Measurements from ENCODE around the gene TANC1.

The TANC1 gene

DNA sequence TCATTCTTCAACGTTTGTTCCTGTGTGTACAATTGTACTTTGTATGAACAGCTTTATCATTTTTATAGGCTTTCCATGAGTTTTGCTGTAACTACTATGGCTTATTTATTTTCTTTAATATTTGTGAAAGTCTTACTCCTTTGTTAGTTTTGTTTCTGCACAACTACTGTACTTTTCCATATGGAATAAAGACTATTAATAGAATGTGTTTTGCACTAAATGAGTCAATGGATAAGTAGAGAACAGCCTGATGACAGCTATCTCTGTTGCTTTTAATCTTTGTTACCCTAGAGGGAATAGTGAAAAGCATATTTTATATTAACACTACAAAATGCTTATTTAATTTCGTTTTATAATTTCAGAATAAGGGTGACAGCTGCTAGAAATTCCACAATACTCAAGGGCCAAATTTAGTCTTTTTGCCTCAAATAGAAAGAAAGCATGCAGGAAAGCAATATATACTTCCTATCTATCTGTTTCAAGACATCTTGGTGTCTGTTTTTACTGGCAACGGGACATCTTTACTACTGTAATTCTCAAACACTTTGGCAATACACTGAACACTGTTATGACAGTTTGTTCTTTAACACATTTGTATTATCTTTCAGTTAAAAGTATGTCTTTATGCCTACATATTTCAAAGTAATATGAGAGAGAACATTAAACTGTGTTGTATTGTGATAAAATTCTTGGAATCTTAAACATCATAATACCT lies 264.2 kb downstream of the TANC1 start:
- H3K4me3 Mint-ChIP-seq = no peak overlapping the region
- no peaks in the 10 kb centered on the region for H3K9me3 Mint-ChIP-seq
- H3K27me3 Mint-ChIP-seq = no peaks in the 10 kb centered on the region
- peaks cover 23% of the 10 kb centered on the region for H3K36me3 Mint-ChIP-seq (ENCODE audit: low read depth)
- peaks cover 14% of the 10 kb centered on the region for H3K4me1 Mint-ChIP-seq (ENCODE audit: low read depth)
- H3K27ac Mint-ChIP-seq = no peak overlapping the region

DNA sequence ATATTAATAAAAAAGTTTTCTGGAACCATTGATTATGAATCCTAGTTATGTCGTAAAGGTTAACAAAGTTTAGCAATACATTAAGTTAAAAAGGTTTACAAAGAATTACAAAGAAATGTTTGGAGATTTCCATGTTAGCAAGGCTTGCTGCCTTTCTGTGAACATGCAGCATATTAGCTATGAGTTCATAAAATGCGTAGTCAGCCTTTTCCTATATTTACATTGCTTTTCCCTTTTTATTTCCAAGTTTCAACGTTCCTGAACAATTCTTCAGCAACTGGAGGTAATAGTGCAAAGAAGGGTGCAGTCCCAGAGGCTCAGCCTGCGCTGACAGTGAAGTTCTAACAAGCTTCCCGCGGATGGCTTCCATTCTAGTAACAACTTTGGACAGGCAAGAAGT lies 266.4 kb downstream of the TANC1 start:
- H3K36me3 Mint-ChIP-seq (ENCODE audit: low read depth) = peaks cover 34% of the 10 kb centered on the region
- no peaks in the 10 kb centered on the region for H3K27me3 Mint-ChIP-seq
- no peaks in the 10 kb centered on the region for H3K9me3 Mint-ChIP-seq
- H3K27ac Mint-ChIP-seq = no peak overlapping the region
- H3K4me1 Mint-ChIP-seq (ENCODE audit: low read depth) = no peaks in the 10 kb centered on the region
- no peak overlapping the region for H3K4me3 Mint-ChIP-seq

DNA sequence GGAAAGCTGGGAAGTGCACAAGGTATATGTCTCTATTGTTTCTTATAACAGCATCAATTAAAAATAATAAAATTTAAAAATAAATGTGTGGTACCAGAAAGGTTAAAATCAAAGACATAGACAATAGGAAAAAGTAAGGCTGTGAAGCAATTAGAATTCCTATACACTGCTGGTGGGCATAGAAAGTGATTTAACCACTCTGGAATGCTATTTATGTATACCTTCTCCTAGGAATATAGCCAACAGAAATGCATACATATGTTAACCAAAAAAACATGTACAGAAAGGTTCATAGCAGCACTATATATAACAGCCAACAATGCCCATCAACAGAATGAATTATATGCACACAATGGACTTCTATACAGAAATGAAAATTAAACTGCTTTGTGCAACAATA lies 275.1 kb downstream of the TANC1 start:
- H3K4me1 Mint-ChIP-seq (ENCODE audit: low read depth) = no peaks in the 10 kb centered on the region
- peaks cover 6% of the 10 kb centered on the region for H3K9me3 Mint-ChIP-seq
- H3K4me3 Mint-ChIP-seq = no peak overlapping the region
- H3K27me3 Mint-ChIP-seq = no peaks in the 10 kb centered on the region
- peaks cover 70% of the 10 kb centered on the region for H3K36me3 Mint-ChIP-seq (ENCODE audit: low read depth)
- H3K27ac Mint-ChIP-seq = no peak overlapping the region

DNA sequence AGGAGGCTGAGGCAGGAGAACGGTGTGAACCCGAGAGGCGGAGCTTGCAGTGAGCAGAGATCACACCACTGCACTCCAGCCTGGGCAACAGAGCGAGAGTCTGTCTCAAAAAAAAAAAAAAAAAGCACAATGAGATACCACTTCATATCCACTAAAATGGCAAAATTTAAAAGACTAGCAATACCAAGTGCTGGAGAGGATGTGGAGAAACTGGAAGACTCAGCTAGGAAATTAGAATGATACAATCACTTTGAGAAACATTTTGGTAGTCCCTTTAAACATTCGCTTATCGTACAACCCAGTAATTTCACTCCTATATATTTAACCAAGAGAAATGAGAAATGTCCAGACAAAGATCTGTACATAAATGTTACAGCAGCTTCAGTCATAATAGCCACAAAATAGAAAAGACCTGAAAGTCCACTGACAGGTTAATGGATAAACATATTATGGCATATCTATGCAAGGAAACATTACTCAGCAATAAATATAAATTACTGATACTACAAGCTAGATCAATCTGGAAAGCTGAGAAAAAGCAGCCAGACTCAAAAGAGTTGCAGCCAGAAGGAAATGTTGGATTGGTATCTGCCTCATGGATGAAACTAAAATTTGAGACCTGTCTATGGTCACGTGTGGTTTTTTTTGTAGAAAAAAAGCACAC lies 278.0 kb downstream of the TANC1 start:
- Mint-ChIP-seq H3K9me3 (peaks cover 6% of the 10 kb centered on the region), H3K27ac (no peak overlapping the region), H3K27me3 (no peaks in the 10 kb centered on the region), H3K4me3 (no peak overlapping the region), H3K4me1 (ENCODE audit: low read depth) (peaks cover 12% of the 10 kb centered on the region), H3K36me3 (ENCODE audit: low read depth) (peaks cover 55% of the 10 kb centered on the region)

DNA sequence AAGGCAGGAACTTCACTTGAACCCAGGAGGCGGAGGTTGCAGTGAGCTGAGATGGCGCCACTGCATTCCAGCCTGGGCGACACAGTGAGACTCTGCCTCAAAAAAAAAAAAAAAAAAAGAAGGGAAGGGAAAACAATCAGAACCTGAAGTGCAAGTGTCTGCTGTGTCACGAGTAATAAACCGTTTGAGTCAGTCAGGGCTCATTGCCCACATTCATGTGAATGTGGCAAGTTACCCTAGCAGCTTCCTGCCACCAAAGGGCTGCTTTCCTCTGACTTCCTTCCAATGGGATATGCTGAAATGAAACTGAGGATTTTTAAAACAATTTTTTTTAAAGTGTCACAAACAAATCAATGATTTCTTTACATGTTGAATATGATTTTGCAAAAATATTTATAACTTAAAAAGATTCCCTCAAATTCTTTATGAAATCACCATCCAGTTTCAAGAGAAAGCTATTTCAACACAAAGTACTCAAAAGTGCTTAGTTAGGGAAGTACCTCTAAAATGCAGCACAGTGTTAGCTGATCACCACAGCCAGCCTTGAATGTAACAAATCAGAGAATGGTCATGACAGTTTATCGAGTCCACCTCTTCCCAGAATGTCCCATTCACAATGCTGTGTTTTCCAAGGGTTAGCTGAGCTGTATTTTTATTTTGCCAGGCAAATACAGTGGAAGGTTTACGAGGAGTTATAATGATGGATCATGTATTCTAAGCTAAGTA lies 281.7 kb downstream of the TANC1 start:
- no peaks in the 10 kb centered on the region for H3K27me3 Mint-ChIP-seq
- no peak overlapping the region for H3K4me3 Mint-ChIP-seq
- peaks cover 6% of the 10 kb centered on the region for H3K9me3 Mint-ChIP-seq
- H3K4me1 Mint-ChIP-seq (ENCODE audit: low read depth) = peaks cover 12% of the 10 kb centered on the region
- H3K36me3 Mint-ChIP-seq (ENCODE audit: low read depth) = peaks cover 40% of the 10 kb centered on the region
- no peak overlapping the region for H3K27ac Mint-ChIP-seq

DNA sequence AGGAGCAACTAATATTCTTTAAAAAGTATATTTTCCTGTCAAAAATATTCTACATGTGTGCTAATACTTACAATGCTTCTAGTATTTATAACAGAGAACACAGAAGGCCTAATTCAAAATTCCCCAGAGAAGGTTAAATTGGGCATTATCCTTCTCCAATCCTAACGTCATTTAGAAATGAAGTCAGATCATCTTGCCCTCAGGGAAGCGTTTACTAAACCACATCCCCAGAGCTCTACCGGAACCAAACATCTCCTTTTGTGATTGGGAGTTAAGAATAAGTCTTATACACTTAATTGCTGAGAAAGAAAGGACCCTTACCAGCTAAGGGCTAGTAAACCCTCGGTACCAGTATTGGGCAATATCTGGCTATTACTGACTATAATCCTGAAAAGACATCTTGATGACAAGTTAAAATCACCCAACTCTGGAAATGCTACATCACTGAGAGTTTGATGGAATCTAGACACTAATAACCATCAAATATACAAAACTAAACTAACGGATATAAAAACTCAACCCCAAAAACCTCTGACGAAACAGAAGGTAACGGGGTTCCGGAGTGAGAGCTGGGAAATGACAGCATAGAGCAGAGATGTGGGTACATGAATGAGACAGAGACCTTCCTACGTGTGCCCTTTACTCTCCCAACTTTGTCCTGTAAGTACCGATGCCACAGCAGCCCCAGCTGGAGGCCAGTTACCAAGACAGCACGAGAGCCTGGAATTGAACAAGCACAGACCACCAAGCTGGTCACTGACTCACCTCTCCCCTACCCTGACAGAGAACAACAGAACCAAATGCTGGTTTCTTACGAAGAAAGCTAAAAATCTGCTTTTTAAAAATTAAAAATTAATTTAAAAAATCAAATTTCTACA lies 283.1 kb downstream of the TANC1 start:
- Mint-ChIP-seq H3K27me3 (no peaks in the 10 kb centered on the region), H3K36me3 (ENCODE audit: low read depth) (peaks cover 33% of the 10 kb centered on the region), H3K4me3 (no peak overlapping the region), H3K27ac (no peak overlapping the region), H3K4me1 (ENCODE audit: low read depth) (peaks cover 12% of the 10 kb centered on the region), H3K9me3 (peaks cover 6% of the 10 kb centered on the region)

DNA sequence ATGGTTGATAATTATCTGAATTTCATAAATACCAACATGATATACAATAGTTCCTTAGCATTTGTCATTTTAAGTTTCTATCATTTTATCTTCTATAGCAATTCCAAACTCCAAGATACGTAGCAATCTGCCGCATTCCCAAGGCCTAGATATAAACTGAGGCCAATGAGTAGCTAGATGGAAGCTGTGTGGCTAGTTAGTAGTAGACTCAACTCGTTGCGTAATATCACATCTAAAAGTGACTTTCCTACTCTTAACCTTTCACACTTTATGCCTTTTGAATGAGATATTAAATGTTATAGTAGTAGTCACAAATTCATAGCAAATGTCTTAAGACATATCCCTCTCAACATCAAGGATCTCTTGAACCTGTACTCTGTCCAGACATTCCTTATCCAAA lies 284.5 kb downstream of the TANC1 start:
- Mint-ChIP-seq H3K27me3 (no peaks in the 10 kb centered on the region), H3K4me3 (no peak overlapping the region), H3K4me1 (ENCODE audit: low read depth) (peaks cover 12% of the 10 kb centered on the region), H3K36me3 (ENCODE audit: low read depth) (peaks cover 21% of the 10 kb centered on the region), H3K27ac (no peak overlapping the region), H3K9me3 (no peaks in the 10 kb centered on the region)

DNA sequence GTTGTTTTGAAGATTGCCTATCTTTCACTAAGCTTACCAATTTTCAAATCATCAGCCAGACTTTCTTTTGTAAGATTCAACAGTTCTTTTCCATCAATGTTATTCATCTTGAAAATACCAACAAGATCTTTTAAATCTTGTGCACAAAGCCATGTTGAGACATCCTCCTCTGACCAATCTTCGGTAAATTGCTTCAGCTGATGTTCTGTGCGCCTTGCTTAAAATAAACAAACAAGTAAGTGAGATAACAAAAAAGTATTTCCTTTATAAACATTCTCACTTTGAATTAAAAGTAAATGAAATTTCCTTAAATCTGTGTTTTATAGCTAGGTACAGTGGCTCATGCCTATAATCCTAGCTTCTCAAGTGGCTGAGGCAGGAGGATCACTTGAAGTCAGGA lies 287.7 kb downstream of the TANC1 start:
- Mint-ChIP-seq H3K4me1 (ENCODE audit: low read depth) (no peaks in the 10 kb centered on the region), H3K27ac (no peak overlapping the region), H3K9me3 (no peaks in the 10 kb centered on the region), H3K27me3 (no peaks in the 10 kb centered on the region), H3K36me3 (ENCODE audit: low read depth) (peaks cover 15% of the 10 kb centered on the region), H3K4me3 (no peak overlapping the region)

DNA sequence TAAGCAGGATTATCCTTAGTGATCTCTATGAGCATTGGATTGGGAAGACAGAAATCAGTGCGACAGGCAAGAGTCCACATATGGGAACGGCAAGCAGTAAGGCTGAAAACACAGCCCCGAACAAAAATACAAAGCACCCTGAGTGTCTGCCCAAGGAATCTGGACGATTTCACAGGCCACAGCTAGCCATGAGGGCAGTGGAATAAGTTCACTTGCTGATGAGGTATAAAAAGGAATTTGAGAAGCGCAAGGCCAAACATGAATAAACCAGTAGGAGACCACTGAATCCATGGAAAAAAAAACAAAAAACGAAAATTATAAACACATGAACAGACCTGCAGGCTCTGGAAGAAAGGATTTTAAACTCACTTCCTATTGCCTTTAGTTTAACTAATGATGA lies 293.8 kb downstream of the TANC1 start:
- H3K36me3 Mint-ChIP-seq (ENCODE audit: low read depth) = peaks cover 13% of the 10 kb centered on the region
- H3K9me3 Mint-ChIP-seq = no peaks in the 10 kb centered on the region
- no peaks in the 10 kb centered on the region for H3K27me3 Mint-ChIP-seq
- no peak overlapping the region for H3K4me3 Mint-ChIP-seq
- H3K27ac Mint-ChIP-seq = no peak overlapping the region
- H3K4me1 Mint-ChIP-seq (ENCODE audit: low read depth) = no peaks in the 10 kb centered on the region

DNA sequence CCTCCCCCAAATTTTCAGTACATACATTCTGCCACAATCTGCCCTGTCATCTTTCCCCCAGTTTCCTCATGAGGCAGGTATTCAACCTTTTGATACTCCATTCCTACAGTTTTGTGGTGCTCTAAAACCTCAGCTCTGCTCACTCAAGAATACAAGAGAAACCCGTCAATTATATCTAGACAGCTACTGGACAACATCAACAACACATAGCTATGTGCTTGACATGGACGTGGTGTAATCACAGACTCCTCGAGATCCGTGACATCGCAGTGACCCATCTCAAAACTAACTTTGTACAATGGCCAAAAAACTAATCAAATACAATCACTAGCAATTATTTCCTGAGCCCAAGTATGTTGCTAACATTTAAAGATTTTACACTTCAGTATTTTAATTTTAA lies 294.5 kb downstream of the TANC1 start:
- Mint-ChIP-seq H3K9me3 (no peaks in the 10 kb centered on the region), H3K36me3 (ENCODE audit: low read depth) (peaks cover 13% of the 10 kb centered on the region), H3K27ac (no peak overlapping the region)

DNA sequence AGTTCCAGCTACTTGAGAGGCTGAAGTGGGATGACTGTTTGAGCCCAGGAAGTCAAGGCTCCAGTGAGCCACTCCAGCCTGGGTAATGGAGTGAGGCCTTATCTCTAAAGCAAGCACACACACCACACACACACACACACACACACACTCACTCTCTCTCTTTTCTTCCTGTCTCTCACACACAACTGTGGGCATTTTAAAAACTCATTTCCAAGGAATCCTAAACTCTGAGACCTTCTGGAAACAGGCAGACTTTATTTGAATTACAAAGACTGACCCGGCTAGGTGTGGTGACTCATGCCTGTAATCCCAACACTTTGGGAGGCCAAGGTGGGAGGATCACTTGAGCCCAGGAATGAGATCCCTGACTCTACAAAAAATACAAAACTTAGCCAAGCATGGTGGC lies 296.7 kb downstream of the TANC1 start:
- no peak overlapping the region for H3K4me3 Mint-ChIP-seq
- H3K4me1 Mint-ChIP-seq (ENCODE audit: low read depth) = no peaks in the 10 kb centered on the region
- peaks cover 29% of the 10 kb centered on the region for H3K36me3 Mint-ChIP-seq (ENCODE audit: low read depth)
- no peaks in the 10 kb centered on the region for H3K27me3 Mint-ChIP-seq
- H3K9me3 Mint-ChIP-seq = no peaks in the 10 kb centered on the region
- no peak overlapping the region for H3K27ac Mint-ChIP-seq

More for the DNA sequence above, 294.5 kb downstream of the TANC1 start:
- Mint-ChIP-seq H3K27me3 (no peaks in the 10 kb centered on the region), H3K4me3 (no peak overlapping the region), H3K4me1 (ENCODE audit: low read depth) (no peaks in the 10 kb centered on the region)

DNA sequence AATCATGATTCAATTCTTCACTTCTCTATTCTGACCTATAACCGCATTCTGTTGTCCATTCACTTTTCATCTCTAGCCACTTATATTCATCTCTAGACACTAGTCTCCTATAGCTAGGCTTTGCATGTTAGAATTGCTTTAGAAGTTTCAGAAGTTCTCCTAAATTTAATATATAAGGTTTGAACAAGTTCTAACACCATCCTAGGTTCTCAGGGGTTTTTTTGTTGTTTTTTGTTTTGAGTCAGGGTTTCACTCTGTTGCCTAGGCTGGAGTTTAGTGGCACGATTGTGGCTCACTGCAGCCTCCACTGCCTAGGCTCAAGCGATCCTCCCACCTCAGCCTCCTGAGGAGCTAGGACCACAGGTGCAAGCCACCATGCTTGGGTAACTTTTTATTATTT lies 298.1 kb downstream of the TANC1 start:
- Mint-ChIP-seq H3K4me3 (no peak overlapping the region), H3K36me3 (ENCODE audit: low read depth) (peaks cover 41% of the 10 kb centered on the region)

DNA sequence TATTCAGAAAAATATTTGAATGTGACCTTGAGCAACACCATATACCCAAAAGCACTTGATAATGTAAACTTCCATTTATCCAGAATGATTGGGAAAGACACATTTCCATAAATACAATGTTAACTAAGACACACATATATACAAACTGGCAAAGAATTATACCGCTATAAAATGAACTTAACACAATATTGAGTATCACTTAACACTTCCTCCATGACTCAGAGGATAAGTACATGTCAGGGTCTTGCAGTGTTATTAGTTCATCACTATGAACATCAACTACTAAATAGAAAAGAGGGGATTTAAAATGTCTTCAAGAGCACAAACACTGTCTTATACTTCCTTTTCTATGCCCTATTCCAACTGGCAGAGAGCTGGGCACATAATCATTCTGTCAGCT lies 299.5 kb downstream of the TANC1 start:
- Mint-ChIP-seq H3K9me3 (no peaks in the 10 kb centered on the region), H3K4me3 (no peak overlapping the region), H3K27me3 (no peaks in the 10 kb centered on the region), H3K4me1 (ENCODE audit: low read depth) (no peaks in the 10 kb centered on the region), H3K36me3 (ENCODE audit: low read depth) (peaks cover 47% of the 10 kb centered on the region), H3K27ac (no peak overlapping the region)

More for the DNA sequence above, 298.1 kb downstream of the TANC1 start:
- Mint-ChIP-seq H3K27ac (no peak overlapping the region), H3K4me1 (ENCODE audit: low read depth) (no peaks in the 10 kb centered on the region), H3K27me3 (no peaks in the 10 kb centered on the region), H3K9me3 (no peaks in the 10 kb centered on the region)

DNA sequence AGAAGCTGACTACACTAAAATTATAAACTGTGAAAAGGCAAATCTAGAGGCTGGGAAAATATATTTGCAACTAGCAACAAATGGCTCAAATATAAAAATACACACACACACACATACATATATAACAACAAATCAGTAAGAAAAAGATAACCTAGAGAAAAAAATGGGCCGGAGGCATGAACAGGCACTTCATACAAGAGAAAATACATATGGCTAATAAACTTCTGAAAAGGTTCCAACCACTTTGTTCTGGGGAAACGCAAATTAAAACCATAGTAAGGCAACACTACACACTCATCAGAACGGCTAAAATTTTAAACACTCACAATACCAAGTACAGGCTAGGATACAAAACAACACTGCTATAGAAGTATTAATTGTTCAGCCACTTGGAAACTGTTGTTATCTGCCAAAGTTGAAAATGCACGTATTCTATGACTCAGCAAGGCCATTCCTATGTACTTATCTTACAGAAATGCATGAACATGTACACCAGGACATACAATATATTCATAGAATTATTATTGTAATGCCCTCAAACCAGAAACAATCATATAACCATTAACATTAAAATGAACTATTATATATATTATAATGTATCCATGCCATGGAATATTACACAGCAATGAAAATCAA lies 302.4 kb downstream of the TANC1 start:
- Mint-ChIP-seq H3K4me1 (ENCODE audit: low read depth) (peaks cover 5% of the 10 kb centered on the region), H3K27ac (no peak overlapping the region), H3K36me3 (ENCODE audit: low read depth) (peaks cover 48% of the 10 kb centered on the region), H3K4me3 (no peak overlapping the region), H3K9me3 (no peaks in the 10 kb centered on the region), H3K27me3 (no peaks in the 10 kb centered on the region)
